GM23338 (cell line): ENCODE results near the gene CCDC32. TPM values are rescaled to one million over a fixed set of nuclear protein-coding genes. Genes with fewer than 3 reads are reported as not detected.

ENCODE experiments used
- ATAC-seq: fragments of 200-7000 bp; cut with Tn5 transposase; 3 replicates; pipeline ENCODE4 v1.9.1; 2020
- DNase-seq: peaks from one replicate; pipeline ENCODE4 v3.0.0-alpha.2; 2015; ENCODE audit warnings: low spot score
- H2AFZ ChIP-seq: fragments of 200-600 bp; sonication (generic); 2 replicates; pipeline ENCODE4 v1.8.0; 2016; ENCODE audit warnings: antibody characterized with exemption, mild to moderate bottlenecking, moderate library complexity
- H3F3A ChIP-seq: fragments of 200-600 bp; sonication (generic); replicated peaks from 2 replicates; pipeline ENCODE4 v1.8.0; 2017; ENCODE audit warnings: antibody characterized with exemption, mixed run types, low read depth
- H3K27ac ChIP-seq: fragments of 200-600 bp; sonication (generic); 2 replicates; pipeline ENCODE4 v1.6.1; 2016; ENCODE audit warnings: low read depth
- H3K27me3 ChIP-seq: fragments of 200-600 bp; sonication (generic); 2 replicates; pipeline ENCODE4 v1.8.0; 2016; ENCODE audit warnings: mild to moderate bottlenecking, mixed run types, moderate library complexity; ENCODE audit not compliant: insufficient read depth
- H3K36me3 ChIP-seq: fragments of 200-600 bp; sonication (generic); 2 replicates; pipeline ENCODE4 v1.8.0; 2016; ENCODE audit warnings: mild to moderate bottlenecking; ENCODE audit not compliant: insufficient read depth
- H3K4me1 ChIP-seq: fragments of 200-600 bp; sonication (generic); 2 replicates; pipeline ENCODE4 v1.8.0; 2016; ENCODE audit warnings: mild to moderate bottlenecking, moderate library complexity; ENCODE audit not compliant: insufficient read depth
- H3K4me2 ChIP-seq: fragments of 200-600 bp; sonication (generic); 2 replicates; pipeline ENCODE4 v1.7.1; 2017; ENCODE audit warnings: mixed run types
- H3K4me3 ChIP-seq: fragments of 200-600 bp; sonication (generic); 2 replicates; pipeline ENCODE4 v1.6.1; 2016; ENCODE audit warnings: mixed run types
- H3K79me2 ChIP-seq: fragments of 200-600 bp; sonication (generic); replicated peaks from 2 replicates; pipeline ENCODE4 v1.8.0; 2017; ENCODE audit warnings: mild to moderate bottlenecking; ENCODE audit not compliant: insufficient read depth
- H3K9me2 ChIP-seq: fragments of 200-600 bp; sonication (generic); 2 replicates; pipeline ENCODE4 v1.8.0; 2017; ENCODE audit not compliant: insufficient read depth
- H4K20me1 ChIP-seq: fragments of 200-600 bp; sonication (generic); replicated peaks from 2 replicates; pipeline ENCODE4 v1.8.0; 2017; ENCODE audit warnings: mild to moderate bottlenecking; ENCODE audit not compliant: insufficient read depth
- H3K27ac Mint-ChIP-seq: 2 replicates; pipeline ENCODE4 v1.8.0; 2020; ENCODE audit warnings: inconsistent platforms, mild to moderate bottlenecking, moderate library complexity, mixed read lengths
- H3K27me3 Mint-ChIP-seq: 3 replicates; pipeline ENCODE4 v1.8.0; 2022; ENCODE audit warnings: low read depth, mild to moderate bottlenecking, moderate library complexity, mixed read lengths, inconsistent platforms; ENCODE audit not compliant: insufficient read depth, poor library complexity
- H3K36me3 Mint-ChIP-seq: 3 replicates; pipeline ENCODE4 v1.8.0; 2021; ENCODE audit warnings: low read depth, mild to moderate bottlenecking, inconsistent platforms, moderate library complexity, mixed read lengths
- H3K4me1 Mint-ChIP-seq: 3 replicates; pipeline ENCODE4 v1.8.0; 2020; ENCODE audit warnings: mild to moderate bottlenecking, inconsistent platforms, mixed read lengths
- H3K4me3 Mint-ChIP-seq: 3 replicates; pipeline ENCODE4 v1.8.0; 2021; ENCODE audit warnings: moderate library complexity, mild to moderate bottlenecking, inconsistent platforms, mixed read lengths
- H3K9me3 Mint-ChIP-seq: 3 replicates; pipeline ENCODE4 v1.8.0; 2020; ENCODE audit warnings: moderate library complexity, mild to moderate bottlenecking, inconsistent platforms, mixed read lengths
- CREB1 ChIP-seq: fragments of 250-450 bp; sonication (Bioruptor Pico); IDR thresholded peaks from 2 replicates; pipeline ENCODE4 v1.5.0; 2020; ENCODE audit warnings: low read depth, mild to moderate bottlenecking, moderate library complexity
- EZH2 ChIP-seq: fragments of 200-600 bp; sonication (generic); IDR thresholded peaks from one replicate; pipeline ENCODE4 v1.8.0; 2017; ENCODE audit warnings: antibody characterized with exemption, mild to moderate bottlenecking, low read depth; ENCODE audit not compliant: unreplicated experiment
- EZH2phosphoT487 ChIP-seq: fragments of 200-600 bp; sonication (generic); IDR thresholded peaks from one replicate; pipeline ENCODE4 v1.8.1; 2018; ENCODE audit warnings: antibody characterized with exemption; ENCODE audit not compliant: unreplicated experiment
- JUNB ChIP-seq: IDR thresholded peaks from one replicate; pipeline ENCODE4 v1.6.1; 2016; ENCODE audit warnings: antibody characterized with exemption; ENCODE audit not compliant: unreplicated experiment
- NANOG ChIP-seq: IDR thresholded peaks from 2 replicates; pipeline ENCODE4 v1.6.1; 2016; ENCODE audit warnings: antibody characterized with exemption, borderline replicate concordance
- POLR2AphosphoS5 ChIP-seq: IDR thresholded peaks from 2 replicates; pipeline ENCODE4 v1.6.1; 2016; ENCODE audit warnings: antibody characterized with exemption, low read depth
- STAT1 ChIP-seq: IDR thresholded peaks from one replicate; pipeline ENCODE4 v1.6.1; 2016; ENCODE audit warnings: antibody characterized with exemption; ENCODE audit not compliant: unreplicated experiment
- ZNF114 ChIP-seq: fragments of 250-450 bp; sonication (Bioruptor Pico); IDR thresholded peaks from 2 replicates; pipeline ENCODE4 v1.5.0; 2020; ENCODE audit warnings: mild to moderate bottlenecking, moderate library complexity
- ZNF331 ChIP-seq: fragments of 250-450 bp; sonication (Bioruptor Pico); IDR thresholded peaks from 2 replicates; pipeline ENCODE4 v1.5.0; 2020; ENCODE audit warnings: low read depth, mild to moderate bottlenecking, moderate library complexity
- polyA plus RNA-seq: library from polyadenylated mRNA; unstranded; fragments of >200 nt; fragmentation: Nextera tagmentation; extraction: Ambion mirVana; gene quantifications from 2 replicates; pipeline ENCODE4 v1.2.1, GENCODE V29; 2016
- total RNA-seq: library from RNA; depleted of rRNA; stranded (reverse); fragments of >200 nt; shearing (Covaris generic); gene quantifications from 2 replicates; pipeline ENCODE4 v1.2.3, GENCODE V29; 2014
- TF ChIP-seq, protein P1 (sequence below): fragments of 250-450 bp; sonication (Bioruptor Pico); IDR thresholded peaks from 2 replicates; pipeline ENCODE4 v1.5.0; 2020; ENCODE audit warnings: mild to moderate bottlenecking, moderate library complexity
- TF ChIP-seq, protein P2 (sequence below): IDR thresholded peaks from one replicate; pipeline ENCODE4 v1.6.1; 2018; ENCODE audit warnings: antibody characterized with exemption; ENCODE audit not compliant: unreplicated experiment
- TF ChIP-seq, protein P3 (sequence below), 2 experiments: fragments of 200-600 bp in 1 of 2; sonication (generic) in 1 of 2; conservative IDR thresholded peaks; 2 replicates each; pipeline versions ENCODE4 v1.5.1 to v1.6.1; 2016 to 2017; ENCODE audit warnings: antibody characterized with exemption in 2 of 2, low read depth in 2 of 2, mild to moderate bottlenecking in 2 of 2, moderate library complexity in 1 of 2
- TF ChIP-seq, protein P4 (sequence below): IDR thresholded peaks from 2 replicates; pipeline ENCODE4 v1.6.1; 2016; ENCODE audit warnings: antibody characterized with exemption

Gene CCDC32
- total and polyA plus RNA-seq, 2 experiments from 2014 or later: 13.8 to 15.4 TPM

DNA sequence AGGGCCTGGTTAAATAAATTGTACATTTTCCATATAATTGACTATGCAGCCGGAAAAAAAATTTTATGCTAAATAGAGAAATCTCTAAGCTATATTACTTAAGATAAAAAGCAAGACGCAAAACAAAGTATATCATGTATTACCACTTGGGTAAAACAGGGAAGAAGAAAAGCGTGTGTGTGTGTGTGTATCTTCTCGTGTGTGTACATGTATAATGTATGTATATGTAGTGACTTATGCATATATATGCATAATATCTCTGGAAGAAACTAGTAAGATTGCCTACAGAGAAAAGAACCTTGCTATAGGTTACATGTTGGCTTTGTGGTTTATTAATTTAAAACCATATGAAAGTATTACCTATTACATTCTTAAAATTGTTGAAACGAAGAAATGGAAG, 48.2 kb upstream of the CCDC32 start:
- Mint-ChIP-seq H3K9me3 (no peaks in the 10 kb centered on the region), H3K27ac (no peak overlapping the region), H3K4me3 (no peak overlapping the region), H3K27me3 (no peaks in the 10 kb centered on the region), H3K4me1 (no peaks in the 10 kb centered on the region), H3K36me3 (peaks cover 4% of the 10 kb centered on the region; the same call in 2 of the 3 replicates)
- H3K27me3 ChIP-seq: no peaks in the 10 kb centered on the region
- no peaks in the 10 kb centered on the region for H3K36me3 ChIP-seq
- H3F3A ChIP-seq: no peaks in the 10 kb centered on the region
- H3K9me2 ChIP-seq: no peaks in the 10 kb centered on the region
- H2AFZ ChIP-seq: no peak overlapping the region
- ATAC-seq: no peak
- H3K4me3 ChIP-seq: no peak overlapping the region
- no peaks in the 10 kb centered on the region for H4K20me1 ChIP-seq
- 0 out of 2 replicates have a peak, but pooled peaks cover 2% of the 10 kb centered on the region for H3K4me1 ChIP-seq
- DNase-seq: no peak
- TF ChIP-seq STAT1 (no peak), ZNF114 (CRISPR knock-in tag) (no peak), ZNF331 (CRISPR knock-in tag) (no peak), NANOG (no peak), JUNB (no peak), EZH2phosphoT487 (no peak), POLR2AphosphoS5 (no peak), CREB1 (CRISPR knock-in tag) (no peak), EZH2 (no peak)
- TF ChIP-seq, protein P1, sequence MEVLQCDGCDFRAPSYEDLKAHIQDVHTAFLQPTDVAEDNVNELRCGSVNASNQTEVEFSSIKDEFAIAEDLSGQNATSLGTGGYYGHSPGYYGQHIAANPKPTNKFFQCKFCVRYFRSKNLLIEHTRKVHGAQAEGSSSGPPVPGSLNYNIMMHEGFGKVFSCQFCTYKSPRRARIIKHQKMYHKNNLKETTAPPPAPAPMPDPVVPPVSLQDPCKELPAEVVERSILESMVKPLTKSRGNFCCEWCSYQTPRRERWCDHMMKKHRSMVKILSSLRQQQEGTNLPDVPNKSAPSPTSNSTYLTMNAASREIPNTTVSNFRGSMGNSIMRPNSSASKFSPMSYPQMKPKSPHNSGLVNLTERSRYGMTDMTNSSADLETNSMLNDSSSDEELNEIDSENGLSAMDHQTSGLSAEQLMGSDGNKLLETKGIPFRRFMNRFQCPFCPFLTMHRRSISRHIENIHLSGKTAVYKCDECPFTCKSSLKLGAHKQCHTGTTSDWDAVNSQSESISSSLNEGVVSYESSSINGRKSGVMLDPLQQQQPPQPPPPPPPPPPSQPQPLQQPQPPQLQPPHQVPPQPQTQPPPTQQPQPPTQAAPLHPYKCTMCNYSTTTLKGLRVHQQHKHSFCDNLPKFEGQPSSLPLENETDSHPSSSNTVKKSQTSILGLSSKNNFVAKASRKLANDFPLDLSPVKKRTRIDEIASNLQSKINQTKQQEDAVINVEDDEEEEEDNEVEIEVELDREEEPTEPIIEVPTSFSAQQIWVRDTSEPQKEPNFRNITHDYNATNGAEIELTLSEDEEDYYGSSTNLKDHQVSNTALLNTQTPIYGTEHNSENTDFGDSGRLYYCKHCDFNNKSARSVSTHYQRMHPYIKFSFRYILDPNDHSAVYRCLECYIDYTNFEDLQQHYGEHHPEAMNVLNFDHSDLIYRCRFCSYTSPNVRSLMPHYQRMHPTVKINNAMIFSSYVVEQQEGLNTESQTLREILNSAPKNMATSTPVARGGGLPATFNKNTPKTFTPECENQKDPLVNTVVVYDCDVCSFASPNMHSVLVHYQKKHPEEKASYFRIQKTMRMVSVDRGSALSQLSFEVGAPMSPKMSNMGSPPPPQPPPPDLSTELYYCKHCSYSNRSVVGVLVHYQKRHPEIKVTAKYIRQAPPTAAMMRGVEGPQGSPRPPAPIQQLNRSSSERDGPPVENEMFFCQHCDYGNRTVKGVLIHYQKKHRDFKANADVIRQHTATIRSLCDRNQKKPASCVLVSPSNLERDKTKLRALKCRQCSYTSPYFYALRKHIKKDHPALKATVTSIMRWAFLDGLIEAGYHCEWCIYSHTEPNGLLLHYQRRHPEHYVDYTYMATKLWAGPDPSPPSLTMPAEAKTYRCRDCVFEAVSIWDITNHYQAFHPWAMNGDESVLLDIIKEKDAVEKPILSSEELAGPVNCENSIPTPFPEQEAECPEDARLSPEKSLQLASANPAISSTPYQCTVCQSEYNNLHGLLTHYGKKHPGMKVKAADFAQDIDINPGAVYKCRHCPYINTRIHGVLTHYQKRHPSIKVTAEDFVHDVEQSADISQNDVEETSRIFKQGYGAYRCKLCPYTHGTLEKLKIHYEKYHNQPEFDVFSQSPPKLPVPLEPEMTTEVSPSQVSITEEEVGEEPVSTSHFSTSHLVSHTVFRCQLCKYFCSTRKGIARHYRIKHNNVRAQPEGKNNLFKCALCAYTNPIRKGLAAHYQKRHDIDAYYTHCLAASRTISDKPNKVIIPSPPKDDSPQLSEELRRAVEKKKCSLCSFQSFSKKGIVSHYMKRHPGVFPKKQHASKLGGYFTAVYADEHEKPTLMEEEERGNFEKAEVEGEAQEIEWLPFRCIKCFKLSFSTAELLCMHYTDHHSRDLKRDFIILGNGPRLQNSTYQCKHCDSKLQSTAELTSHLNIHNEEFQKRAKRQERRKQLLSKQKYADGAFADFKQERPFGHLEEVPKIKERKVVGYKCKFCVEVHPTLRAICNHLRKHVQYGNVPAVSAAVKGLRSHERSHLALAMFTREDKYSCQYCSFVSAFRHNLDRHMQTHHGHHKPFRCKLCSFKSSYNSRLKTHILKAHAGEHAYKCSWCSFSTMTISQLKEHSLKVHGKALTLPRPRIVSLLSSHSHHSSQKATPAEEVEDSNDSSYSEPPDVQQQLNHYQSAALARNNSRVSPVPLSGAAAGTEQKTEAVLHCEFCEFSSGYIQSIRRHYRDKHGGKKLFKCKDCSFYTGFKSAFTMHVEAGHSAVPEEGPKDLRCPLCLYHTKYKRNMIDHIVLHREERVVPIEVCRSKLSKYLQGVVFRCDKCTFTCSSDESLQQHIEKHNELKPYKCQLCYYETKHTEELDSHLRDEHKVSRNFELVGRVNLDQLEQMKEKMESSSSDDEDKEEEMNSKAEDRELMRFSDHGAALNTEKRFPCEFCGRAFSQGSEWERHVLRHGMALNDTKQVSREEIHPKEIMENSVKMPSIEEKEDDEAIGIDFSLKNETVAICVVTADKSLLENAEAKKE (CRISPR knock-in tag): no peak
- TF ChIP-seq, protein P2, sequence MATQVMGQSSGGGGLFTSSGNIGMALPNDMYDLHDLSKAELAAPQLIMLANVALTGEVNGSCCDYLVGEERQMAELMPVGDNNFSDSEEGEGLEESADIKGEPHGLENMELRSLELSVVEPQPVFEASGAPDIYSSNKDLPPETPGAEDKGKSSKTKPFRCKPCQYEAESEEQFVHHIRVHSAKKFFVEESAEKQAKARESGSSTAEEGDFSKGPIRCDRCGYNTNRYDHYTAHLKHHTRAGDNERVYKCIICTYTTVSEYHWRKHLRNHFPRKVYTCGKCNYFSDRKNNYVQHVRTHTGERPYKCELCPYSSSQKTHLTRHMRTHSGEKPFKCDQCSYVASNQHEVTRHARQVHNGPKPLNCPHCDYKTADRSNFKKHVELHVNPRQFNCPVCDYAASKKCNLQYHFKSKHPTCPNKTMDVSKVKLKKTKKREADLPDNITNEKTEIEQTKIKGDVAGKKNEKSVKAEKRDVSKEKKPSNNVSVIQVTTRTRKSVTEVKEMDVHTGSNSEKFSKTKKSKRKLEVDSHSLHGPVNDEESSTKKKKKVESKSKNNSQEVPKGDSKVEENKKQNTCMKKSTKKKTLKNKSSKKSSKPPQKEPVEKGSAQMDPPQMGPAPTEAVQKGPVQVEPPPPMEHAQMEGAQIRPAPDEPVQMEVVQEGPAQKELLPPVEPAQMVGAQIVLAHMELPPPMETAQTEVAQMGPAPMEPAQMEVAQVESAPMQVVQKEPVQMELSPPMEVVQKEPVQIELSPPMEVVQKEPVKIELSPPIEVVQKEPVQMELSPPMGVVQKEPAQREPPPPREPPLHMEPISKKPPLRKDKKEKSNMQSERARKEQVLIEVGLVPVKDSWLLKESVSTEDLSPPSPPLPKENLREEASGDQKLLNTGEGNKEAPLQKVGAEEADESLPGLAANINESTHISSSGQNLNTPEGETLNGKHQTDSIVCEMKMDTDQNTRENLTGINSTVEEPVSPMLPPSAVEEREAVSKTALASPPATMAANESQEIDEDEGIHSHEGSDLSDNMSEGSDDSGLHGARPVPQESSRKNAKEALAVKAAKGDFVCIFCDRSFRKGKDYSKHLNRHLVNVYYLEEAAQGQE: no peak
- TF ChIP-seq, protein P3, sequence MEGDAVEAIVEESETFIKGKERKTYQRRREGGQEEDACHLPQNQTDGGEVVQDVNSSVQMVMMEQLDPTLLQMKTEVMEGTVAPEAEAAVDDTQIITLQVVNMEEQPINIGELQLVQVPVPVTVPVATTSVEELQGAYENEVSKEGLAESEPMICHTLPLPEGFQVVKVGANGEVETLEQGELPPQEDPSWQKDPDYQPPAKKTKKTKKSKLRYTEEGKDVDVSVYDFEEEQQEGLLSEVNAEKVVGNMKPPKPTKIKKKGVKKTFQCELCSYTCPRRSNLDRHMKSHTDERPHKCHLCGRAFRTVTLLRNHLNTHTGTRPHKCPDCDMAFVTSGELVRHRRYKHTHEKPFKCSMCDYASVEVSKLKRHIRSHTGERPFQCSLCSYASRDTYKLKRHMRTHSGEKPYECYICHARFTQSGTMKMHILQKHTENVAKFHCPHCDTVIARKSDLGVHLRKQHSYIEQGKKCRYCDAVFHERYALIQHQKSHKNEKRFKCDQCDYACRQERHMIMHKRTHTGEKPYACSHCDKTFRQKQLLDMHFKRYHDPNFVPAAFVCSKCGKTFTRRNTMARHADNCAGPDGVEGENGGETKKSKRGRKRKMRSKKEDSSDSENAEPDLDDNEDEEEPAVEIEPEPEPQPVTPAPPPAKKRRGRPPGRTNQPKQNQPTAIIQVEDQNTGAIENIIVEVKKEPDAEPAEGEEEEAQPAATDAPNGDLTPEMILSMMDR (conservative IDR thresholded peaks at IDR 0.05; ENCODE audit: low read depth in 2 of 2): no peak
- TF ChIP-seq, protein P4, sequence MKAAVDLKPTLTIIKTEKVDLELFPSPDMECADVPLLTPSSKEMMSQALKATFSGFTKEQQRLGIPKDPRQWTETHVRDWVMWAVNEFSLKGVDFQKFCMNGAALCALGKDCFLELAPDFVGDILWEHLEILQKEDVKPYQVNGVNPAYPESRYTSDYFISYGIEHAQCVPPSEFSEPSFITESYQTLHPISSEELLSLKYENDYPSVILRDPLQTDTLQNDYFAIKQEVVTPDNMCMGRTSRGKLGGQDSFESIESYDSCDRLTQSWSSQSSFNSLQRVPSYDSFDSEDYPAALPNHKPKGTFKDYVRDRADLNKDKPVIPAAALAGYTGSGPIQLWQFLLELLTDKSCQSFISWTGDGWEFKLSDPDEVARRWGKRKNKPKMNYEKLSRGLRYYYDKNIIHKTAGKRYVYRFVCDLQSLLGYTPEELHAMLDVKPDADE: no peak
- H3K27ac ChIP-seq: no peak overlapping the region
- no peaks in the 10 kb centered on the region for H3K79me2 ChIP-seq
- no peak overlapping the region for H3K4me2 ChIP-seq
